ENCODE measurements around the gene PIPOX.

Gene PIPOX

GRCh38 chr17:29048440-29049368 is 5.8 kb downstream of the PIPOX start:
- no peak for DNase-seq (ENCODE audit: low read depth)

DNA sequence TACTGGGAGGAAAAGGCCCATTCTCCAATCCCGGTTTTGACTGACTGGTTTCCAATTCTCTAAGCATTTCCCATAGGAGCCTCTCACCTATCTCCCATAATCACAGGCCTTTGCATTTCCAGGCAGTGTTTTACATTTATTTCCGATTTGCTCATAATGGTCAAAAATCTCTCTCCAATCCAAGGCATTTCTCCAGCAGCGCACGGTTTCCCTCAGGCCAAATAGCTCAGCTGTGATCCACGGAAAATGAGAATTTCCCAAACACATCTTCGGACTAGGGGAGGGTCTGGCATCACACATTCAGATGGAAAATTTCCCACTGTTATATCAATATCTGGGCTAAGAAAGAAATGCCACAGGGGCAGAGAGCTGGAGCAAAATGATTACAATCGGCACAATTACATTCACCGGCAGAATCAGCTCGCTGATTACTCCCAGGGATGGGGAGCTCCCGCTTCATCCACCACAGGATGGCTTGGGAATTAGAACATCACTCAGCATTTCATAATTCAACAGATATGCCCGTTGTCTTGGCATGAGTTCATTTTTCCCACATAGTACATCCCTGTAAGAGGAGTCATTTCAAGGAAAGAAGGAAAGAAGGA is 6.7 kb downstream of the PIPOX start:
- DNase-seq (ENCODE audit: low read depth), result no peak

- DNase-seq (ENCODE audit: low read depth), result no peak
Measured at GRCh38 chr17:29050176-29050575, 7.2 kb downstream of the PIPOX start.

DNA sequence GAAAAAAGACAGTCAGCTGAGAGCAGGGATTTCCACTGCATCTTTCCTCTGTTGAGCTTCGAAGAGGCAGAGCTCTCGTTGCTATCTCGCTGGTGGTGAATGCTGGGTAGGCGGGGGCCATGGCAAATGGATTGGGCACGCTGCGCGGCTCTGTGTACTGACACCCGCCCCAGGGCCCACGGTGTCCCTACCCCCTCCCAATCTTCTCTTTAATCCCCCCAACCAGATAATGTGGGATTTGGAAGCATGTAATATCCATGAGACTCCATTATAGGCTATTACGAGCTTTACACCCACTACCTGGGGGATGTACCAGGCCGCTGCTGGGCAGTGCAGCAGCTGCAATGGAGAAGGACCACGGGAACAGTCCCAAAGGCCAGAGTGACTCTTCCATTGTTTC is 8.3 kb downstream of the PIPOX start:
- DNase-seq (ENCODE audit: low read depth), result no peak

GRCh38 chr17:29051731-29052130 is 8.8 kb downstream of the PIPOX start:
- no peak for DNase-seq (ENCODE audit: low read depth)

- DNase-seq (ENCODE audit: low read depth), result no peak
Measured at GRCh38 chr17:29054835-29055234, 11.9 kb downstream of the PIPOX start.

DNA sequence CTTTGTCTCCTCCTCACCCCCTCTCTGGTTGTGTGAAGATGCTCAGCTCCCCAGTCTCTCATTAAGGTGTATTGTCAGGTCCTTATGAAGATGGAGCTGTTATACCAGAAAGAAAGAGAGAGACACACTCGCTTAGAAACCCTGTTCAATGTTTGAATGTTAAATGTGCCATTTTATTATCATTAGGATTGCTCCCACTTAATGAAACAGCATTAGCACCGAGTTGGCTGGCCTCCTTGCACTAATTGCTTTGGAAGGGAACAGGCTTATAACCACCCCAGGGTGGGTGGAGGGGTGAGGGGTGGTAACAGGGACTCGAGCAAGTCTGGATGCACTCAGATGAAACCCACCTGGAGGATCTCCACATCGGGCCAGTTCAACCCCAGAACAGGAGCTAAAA is 14.4 kb downstream of the PIPOX start:
- no peak for DNase-seq (ENCODE audit: low read depth)

- no peak for DNase-seq (ENCODE audit: low read depth)
Measured at GRCh38 chr17:29058391-29058790, 15.4 kb downstream of the PIPOX start.

DNA sequence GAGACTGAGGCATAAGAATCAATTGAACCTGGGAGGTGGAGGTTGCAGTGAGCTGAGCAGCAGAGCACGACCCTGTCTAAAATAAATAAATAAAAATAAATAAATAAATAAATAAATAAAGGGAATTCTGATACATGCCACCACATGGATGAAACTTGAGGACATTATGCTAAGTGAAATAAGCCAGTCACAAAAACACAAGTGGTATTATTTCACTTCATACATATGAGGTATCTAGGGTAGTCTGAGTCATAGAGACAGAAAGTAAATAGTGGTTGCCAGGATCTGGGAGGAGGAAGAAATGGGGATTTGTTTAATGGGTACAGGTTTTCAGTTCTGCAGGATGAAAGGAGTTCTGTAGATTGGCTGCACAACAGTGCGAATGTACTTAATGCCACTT is 16.3 kb downstream of the PIPOX start:
- no peak for DNase-seq (ENCODE audit: low read depth)

DNA sequence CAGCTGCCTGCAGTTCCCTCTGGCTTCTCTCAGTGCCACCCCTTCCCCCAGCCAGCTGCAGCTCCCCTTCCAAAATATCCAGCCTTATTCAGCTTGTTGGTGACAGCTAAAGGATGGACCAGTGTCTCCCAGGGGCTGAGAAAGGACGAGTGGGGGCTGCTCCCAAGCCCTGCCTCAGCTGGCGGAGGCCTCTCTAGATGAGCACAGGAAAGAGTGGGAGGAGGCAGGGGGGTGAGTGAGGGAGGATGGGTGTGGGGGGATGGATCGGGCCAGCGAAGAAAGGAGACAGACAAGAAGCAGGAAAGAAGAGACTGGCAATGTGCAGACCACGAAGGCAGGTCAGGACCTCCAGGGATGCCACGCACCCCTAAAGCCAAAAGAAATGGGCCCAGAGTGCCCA is 17.5 kb downstream of the PIPOX start:
- DNase-seq (ENCODE audit: low read depth), result no peak

DNA sequence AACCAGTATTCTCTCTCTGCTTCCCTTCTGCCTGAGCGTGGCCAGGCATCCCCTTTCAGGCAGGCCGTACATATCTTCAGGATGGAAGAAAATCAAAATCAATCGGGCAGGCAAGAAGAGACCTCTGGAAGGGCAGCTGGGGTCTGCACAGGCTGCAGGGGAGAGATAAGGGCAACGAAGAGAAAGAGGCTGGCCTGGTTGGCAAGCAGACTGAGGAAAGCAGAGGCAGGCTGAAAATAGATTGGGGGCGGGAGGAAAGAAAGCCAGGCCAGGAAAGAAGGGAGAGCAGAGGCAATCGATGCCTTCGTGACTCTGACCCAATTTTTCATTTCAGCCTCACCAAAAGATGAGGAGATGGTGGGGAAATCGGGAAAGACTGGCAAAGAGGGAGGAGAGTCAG is 18.1 kb downstream of the PIPOX start:
- DNase-seq (ENCODE audit: low read depth), result no peak

- DNase-seq (ENCODE audit: low read depth), result no peak
Measured at GRCh38 chr17:29062215-29062614, 19.3 kb downstream of the PIPOX start.

- DNase-seq (ENCODE audit: low read depth), result no peak
Measured at GRCh38 chr17:29063992-29064391, 21.1 kb downstream of the PIPOX start.

DNA sequence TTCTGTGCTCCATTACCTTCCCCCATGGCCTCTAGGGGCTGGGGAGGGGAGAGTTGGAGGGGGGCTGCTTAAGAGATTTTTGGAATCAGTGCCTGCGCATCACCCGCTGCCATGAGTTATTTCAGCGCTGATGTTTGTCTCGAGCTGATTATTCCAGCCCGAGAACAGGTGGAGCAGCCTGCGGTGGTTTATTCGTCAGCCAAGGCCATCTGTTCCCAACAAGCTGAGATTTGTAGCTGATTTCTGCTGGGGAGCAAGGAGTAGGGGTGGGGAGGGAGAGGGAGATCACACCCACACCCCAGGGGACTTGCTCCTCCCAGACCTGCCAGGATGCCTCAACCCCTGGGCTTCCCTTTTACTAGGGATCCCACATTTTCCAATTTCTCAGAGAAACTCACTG is 23.1 kb downstream of the PIPOX start:
- DNase-seq (ENCODE audit: low read depth), result no peak

GRCh38 chr17:29066606-29067005 is 23.7 kb downstream of the PIPOX start:
- no peak for DNase-seq (ENCODE audit: low read depth)

DNA sequence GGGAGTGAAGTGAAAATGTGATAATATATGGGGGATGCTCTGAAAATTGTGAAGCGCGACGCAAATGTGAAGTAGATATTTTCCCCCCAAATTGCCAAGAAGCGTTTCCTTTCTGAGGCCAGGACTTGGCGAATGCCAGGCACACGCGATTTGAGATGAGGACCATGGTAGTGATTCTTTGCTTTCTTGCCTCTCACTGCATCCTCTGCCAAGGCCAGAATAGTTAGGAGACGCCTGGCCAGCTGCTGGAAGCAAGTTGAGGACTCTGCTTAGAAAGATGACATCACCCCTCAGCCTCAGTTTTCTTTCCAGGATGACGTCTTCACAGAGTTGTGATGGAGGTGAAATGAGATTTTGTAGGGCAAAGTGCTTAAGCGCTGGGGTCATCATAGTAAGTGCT is 25.9 kb downstream of the PIPOX start:
- DNase-seq (ENCODE audit: low read depth), result no peak

- DNase-seq (ENCODE audit: low read depth), result no peak
Measured at GRCh38 chr17:29069526-29070041, 26.6 kb downstream of the PIPOX start.

- no peak for DNase-seq (ENCODE audit: low read depth)
Measured at GRCh38 chr17:29070308-29070707, 27.4 kb downstream of the PIPOX start.

DNA sequence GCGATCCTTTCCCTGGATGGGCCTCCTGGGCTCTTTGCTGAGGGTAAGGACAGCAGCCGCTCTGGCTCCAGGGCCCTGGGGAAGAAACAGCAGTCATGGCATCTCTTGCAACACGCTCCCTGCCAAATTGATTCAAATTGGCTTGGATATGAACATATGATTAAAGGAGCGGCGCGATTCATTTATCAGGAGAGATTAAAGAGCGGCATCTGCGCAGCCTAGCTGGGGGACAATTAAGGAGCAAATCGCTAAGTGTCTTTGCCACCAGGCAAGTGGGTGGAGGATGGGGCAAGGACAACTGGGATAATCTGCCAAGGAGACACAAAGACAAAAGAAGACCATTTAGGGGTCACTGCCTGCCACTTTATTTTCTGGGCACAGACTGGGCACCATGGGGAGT is 27.8 kb downstream of the PIPOX start:
- no peak for DNase-seq (ENCODE audit: low read depth)

DNA sequence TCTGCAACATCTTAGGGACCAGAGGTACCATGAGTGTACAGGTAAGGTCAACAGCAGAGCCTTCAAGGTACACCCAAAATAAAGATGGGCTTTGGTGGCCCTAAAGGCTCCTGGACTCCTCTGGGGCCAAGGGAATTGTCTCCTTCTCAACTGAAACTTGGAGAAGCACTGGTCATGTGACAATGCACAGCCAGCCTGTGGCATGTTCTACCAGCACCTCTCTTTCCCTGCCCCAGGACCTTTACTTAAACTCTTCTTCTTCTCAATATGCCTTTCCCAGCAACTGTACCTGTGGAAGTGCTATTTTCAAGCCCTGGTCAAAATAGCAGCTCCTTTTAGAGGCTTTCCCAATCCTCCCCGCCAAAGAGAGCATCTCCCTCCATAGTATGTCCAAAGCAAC is 28.4 kb downstream of the PIPOX start:
- DNase-seq (ENCODE audit: low read depth), result no peak

- DNase-seq (ENCODE audit: low read depth), result no peak
Measured at GRCh38 chr17:29073045-29073444, 30.1 kb downstream of the PIPOX start.

DNA sequence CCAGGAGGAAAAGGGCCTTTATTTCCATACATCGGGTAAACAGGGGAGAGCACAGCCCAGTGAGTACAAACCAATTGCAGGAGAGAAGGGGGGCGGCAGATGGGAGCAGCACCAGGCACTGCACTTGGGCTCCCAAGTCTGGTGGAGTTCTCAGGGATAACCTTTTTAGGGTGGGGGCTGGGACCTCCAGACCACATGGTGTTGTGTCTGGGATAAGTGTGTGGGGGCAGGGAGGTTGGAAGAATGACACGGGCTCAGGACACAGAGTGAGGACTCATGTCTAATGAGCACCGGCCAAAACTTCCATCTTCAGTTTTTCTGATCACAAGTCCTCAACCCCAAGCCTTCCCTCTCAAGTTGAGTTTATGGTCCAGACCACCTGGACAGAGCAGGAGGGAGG is 30.6 kb downstream of the PIPOX start:
- DNase-seq (ENCODE audit: low read depth), result no peak

GRCh38 chr17:29074488-29074887 is 31.5 kb downstream of the PIPOX start:
- no peak for DNase-seq (ENCODE audit: low read depth)
